Tongue (tissue), 2 donors: ENCODE measurements around the gene GBX2. TPM values are rescaled to one million over a fixed set of nuclear protein-coding genes. Genes with fewer than 3 reads are reported as not detected.

Experiments
- small RNA-seq: library from RNA; depleted of rRNA; stranded (forward); fragments of <200 nt; gene quantifications from one replicate; pipeline ENCODE3, GENCODE V24; 2014; ENCODE audit warnings: low replicate concordance
- total RNA-seq: library from RNA; depleted of rRNA; stranded (reverse); fragments of >200 nt; gene quantifications from one replicate; pipeline ENCODE4 v1.2.3, GENCODE V29; 2014

GBX2 gene
- total RNA-seq, 1 donor from 2014 or later = not detected

Small RNA genes lying within 50 kb of the gene (small RNA-seq; reads per million reads assigned to genes)
- gene RF00019 = not detected
- not detected for gene RNU1-31P

Other genes with a start within 250 kb of the GBX2 start
- 3.5 TPM for gene ASB18, start 96.0 kb upstream of the GBX2 start, total RNA-seq